GM12878 (cell line): ENCODE measurements around the gene SLU7. TPM values are rescaled to one million over a fixed set of nuclear protein-coding genes. Genes with fewer than 3 reads are reported as not detected.

Source experiments
- ATF2 ChIP-seq: IDR thresholded peaks from 2 replicates; pipeline ENCODE4 v1.6.1; 2012; ENCODE audit warnings: low read length, inconsistent platforms
- CUX1 ChIP-seq: IDR thresholded peaks from 2 replicates; pipeline ENCODE4 v1.6.1; 2012; ENCODE audit warnings: improper control_type of control experiment, low read depth, low read length; ENCODE audit not compliant: insufficient replicate concordance
- GABPA ChIP-seq: IDR thresholded peaks from 2 replicates; pipeline ENCODE4 v1.6.1; 2014; ENCODE audit warnings: antibody characterized with exemption, low read depth, mild to moderate bottlenecking, inconsistent platforms
- MYC ChIP-seq: IDR thresholded peaks from 2 replicates; pipeline ENCODE4 v1.6.1; 2011; ENCODE audit warnings: mild to moderate bottlenecking, low read length, moderate library complexity, inconsistent platforms; ENCODE audit not compliant: insufficient read depth, insufficient replicate concordance, insufficient read length, severe bottlenecking
- PML ChIP-seq: IDR thresholded peaks from 2 replicates; pipeline ENCODE4 v1.6.1; 2012; ENCODE audit warnings: low read length, inconsistent platforms
- STAT3 ChIP-seq: IDR thresholded peaks from 2 replicates; pipeline ENCODE4 v1.6.1; 2011; ENCODE audit warnings: low read depth, low read length, improper control_type of control experiment
- ZBED1 ChIP-seq: IDR thresholded peaks from 2 replicates; pipeline ENCODE4 v1.6.1; 2016; ENCODE audit warnings: borderline replicate concordance
- ZBTB33 ChIP-seq: fragments of 450-650 bp; IDR thresholded peaks from 2 replicates; pipeline ENCODE4 v1.6.1; 2017; ENCODE audit warnings: mild to moderate bottlenecking
- ZNF24 ChIP-seq: fragments of 450-650 bp; IDR thresholded peaks from 2 replicates; pipeline ENCODE4 v1.6.1; 2017; ENCODE audit warnings: antibody characterized with exemption, mild to moderate bottlenecking
- polyA plus RNA-seq, 11 experiments: library from polyadenylated mRNA; depleted of rRNA in 4 of 11; unstranded in 6 of 11; stranded (reverse) in 5 of 11; fragments of >200 nt; fragmentation: Nextera tagmentation in 4 of 11; fragmentation: Illumina TruSeq in 1 of 11; extraction: Ambion mirVana in 4 of 11; extraction: Trizol in 1 of 11; gene quantifications; 1 replicate in 1 of 11; 2 replicates in 10 of 11; pipeline versions ENCODE4 v1.2.1 to v1.2.3, GENCODE V29; 2011 to 2016; ENCODE audit warnings: inconsistent platforms in 2 of 11, missing spikeins in 2 of 11, low read depth in 1 of 11
- total RNA-seq, 4 experiments: library from RNA; depleted of rRNA in 3 of 4; stranded (reverse); fragments of >200 nt in 3 of 4; fragmentation: Illumina TruSeq in 1 of 4; extraction: Trizol in 1 of 4; gene quantifications; 2 replicates each; pipeline versions ENCODE4 v1.2.1 to v1.2.3, GENCODE V29; 2013 to 2021

The SLU7 gene
- total and polyA plus RNA-seq, 10 of the 15 experiments (the other 5 are each of a cell fraction or from before 2014, with no cell fraction given), result 32.7 to 55.2 (median 46.6) TPM

GRCh38 chr5:160376416-160376815, 42.5 kb downstream of the SLU7 start (continued):
- no peak for TF ChIP-seq ATF2
- no peak for TF ChIP-seq ZBTB33
- TF ChIP-seq PML, result no peak
- no peak for TF ChIP-seq CUX1
- TF ChIP-seq MYC, result no peak
- no peak for TF ChIP-seq ZBED1
- TF ChIP-seq GABPA, result no peak
- no peak for TF ChIP-seq ZNF24
- TF ChIP-seq STAT3, result no peak
